Measurements from ENCODE around the gene SPIN2B. TPM values are rescaled to one million over a fixed set of nuclear protein-coding genes. Genes with fewer than 3 reads are reported as not detected.
"Not testable (repeated sequence)": the region's sequence is repeated elsewhere in the genome, so short reads cannot be mapped to it uniquely, and the experiment has no call there.

The SPIN2B gene
- total RNA-seq, result 17.7 and 18.9 TPM in 2 replicates
- long read RNA-seq, transcript SPIN2B-202 (2 exons, 1,258 nt), result major isoform, 19 of 36 reads
- long read RNA-seq, partial matches to known transcripts, result 0 of 36 reads
- long read RNA-seq, other reads (novel, unspliced or antisense), result 14 of 36 reads

DNA sequence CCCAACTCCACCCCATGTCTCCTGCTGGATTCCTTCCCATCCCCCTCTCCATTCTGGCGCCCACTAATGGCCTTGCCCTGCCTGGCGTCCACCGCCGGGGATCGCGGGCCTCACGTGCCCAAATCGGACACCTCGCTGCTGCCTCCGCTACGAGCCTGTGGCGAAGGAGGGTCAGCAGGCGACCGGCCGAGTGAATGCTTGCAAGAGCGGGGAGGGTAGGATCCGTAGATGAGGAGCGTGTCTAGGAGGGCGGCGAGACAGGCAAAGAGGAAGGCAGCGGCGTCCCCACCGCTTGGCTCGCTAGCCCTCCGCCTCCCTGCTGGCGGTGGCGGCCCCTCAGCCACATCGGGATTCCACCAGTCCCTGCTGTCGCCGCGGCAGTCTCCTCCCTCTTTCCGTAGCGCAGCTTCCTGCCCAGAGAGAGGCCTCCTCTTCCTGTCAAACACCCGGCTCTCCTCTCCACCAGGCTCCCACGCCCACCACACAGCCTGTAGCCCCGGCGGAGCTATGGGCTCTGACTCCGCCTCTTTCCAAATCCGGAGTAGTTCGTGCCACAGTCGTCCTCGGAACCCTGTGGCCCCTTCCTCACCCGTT, at the start of gene SPIN2B:
TSS of gene SPIN2B (minus strand) at position 387 of the 594 bp plus-strand sequence.
- H3K36me3 Mint-ChIP-seq (ENCODE audit: unreplicated experiment), result peaks cover 8% of the 10 kb centered on the region
- peak within 1 kb of the TSS; percentile 91 for H3K4me3 Mint-ChIP-seq (ENCODE audit: unreplicated experiment)
- DNase-seq (ENCODE audit: extremely low spot score, unreplicated experiment), result peak; percentile 91
- peaks cover 11% of the 10 kb centered on the region for H3K9me3 Mint-ChIP-seq (ENCODE audit: unreplicated experiment)
- no peaks in the 10 kb centered on the region for H3K27me3 Mint-ChIP-seq (ENCODE audit: unreplicated experiment)
- peaks cover 6% of the 10 kb centered on the region for H3K4me1 Mint-ChIP-seq (ENCODE audit: unreplicated experiment)
- H3K27ac Mint-ChIP-seq (ENCODE audit: unreplicated experiment), result peak within 1 kb of the TSS; percentile 95
- TF ChIP-seq, protein P1, sequence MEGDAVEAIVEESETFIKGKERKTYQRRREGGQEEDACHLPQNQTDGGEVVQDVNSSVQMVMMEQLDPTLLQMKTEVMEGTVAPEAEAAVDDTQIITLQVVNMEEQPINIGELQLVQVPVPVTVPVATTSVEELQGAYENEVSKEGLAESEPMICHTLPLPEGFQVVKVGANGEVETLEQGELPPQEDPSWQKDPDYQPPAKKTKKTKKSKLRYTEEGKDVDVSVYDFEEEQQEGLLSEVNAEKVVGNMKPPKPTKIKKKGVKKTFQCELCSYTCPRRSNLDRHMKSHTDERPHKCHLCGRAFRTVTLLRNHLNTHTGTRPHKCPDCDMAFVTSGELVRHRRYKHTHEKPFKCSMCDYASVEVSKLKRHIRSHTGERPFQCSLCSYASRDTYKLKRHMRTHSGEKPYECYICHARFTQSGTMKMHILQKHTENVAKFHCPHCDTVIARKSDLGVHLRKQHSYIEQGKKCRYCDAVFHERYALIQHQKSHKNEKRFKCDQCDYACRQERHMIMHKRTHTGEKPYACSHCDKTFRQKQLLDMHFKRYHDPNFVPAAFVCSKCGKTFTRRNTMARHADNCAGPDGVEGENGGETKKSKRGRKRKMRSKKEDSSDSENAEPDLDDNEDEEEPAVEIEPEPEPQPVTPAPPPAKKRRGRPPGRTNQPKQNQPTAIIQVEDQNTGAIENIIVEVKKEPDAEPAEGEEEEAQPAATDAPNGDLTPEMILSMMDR (IDR thresholded peaks at IDR 0.05), result peak; percentile 14

DNA sequence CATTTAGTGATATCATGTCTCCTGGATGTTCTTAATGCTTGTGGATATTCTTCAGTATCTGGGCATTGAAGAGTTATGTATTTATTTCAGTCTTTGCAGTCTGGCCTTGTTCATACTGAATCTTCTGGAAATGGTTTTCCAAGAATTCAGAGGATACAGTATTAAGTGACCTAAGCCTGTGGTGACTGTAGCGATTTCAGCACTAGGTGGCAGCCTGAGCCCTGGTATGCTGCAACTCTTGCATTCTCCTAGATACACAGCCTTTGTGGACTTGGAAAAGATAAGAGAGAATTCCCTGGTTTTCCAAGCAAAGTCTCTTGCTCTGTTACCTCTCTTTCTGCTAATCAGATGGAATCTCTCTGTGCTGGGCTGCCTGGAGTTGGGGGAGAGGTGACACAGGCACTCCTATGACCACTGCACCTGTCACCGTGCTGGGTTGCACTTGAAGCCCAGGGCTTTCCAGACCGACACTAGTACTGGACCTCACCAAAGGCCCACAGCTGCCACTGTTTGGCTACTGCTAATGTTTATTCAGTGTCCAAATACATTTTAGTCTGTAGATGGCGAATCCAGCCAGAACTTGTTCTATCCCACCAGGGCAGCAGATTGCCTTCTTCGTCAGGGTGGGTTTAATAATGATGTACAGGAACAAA, 35.2 kb upstream of the SPIN2B start:
- TF ChIP-seq, protein P1 (IDR thresholded peaks at IDR 0.05), result peak; percentile 60
- no peak for DNase-seq (ENCODE audit: extremely low spot score, unreplicated experiment)
- Mint-ChIP-seq H3K9me3 (ENCODE audit: unreplicated experiment) (peaks cover 17% of the 10 kb centered on the region), H3K27me3 (ENCODE audit: unreplicated experiment) (no peaks in the 10 kb centered on the region), H3K4me3 (ENCODE audit: unreplicated experiment) (no peak overlapping the region), H3K4me1 (ENCODE audit: unreplicated experiment) (peaks cover 6% of the 10 kb centered on the region), H3K36me3 (ENCODE audit: unreplicated experiment) (peaks cover under 1% of the 10 kb centered on the region), H3K27ac (ENCODE audit: unreplicated experiment) (no peak overlapping the region)

DNA sequence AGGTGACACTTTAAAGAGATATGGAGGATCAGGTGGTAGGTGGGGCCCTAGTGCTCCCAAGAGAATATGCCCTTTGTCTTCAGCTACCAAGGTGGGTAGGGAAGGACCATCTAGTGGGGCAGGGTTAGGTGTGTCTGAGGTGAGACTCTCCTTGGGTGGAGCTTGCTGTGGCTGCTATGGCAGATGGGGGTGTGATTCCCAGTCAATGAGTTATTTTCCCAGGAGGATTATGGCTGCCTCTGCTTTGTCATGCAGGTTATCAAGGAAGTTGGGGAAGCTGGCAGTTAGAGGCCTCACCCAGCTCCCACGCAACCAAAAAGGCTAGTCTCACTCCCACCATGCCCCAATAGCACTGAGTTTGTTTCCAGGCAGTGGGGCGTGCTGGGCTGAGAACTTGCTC, 33.8 kb upstream of the SPIN2B start:
- Mint-ChIP-seq H3K36me3 (ENCODE audit: unreplicated experiment) (peaks cover 3% of the 10 kb centered on the region), H3K9me3 (ENCODE audit: unreplicated experiment) (peaks cover 14% of the 10 kb centered on the region), H3K4me1 (ENCODE audit: unreplicated experiment) (peaks cover 6% of the 10 kb centered on the region), H3K27ac (ENCODE audit: unreplicated experiment) (no peak overlapping the region), H3K4me3 (ENCODE audit: unreplicated experiment) (no peak overlapping the region), H3K27me3 (ENCODE audit: unreplicated experiment) (no peaks in the 10 kb centered on the region)
- TF ChIP-seq, protein P1 (IDR thresholded peaks at IDR 0.05), result no peak
- no peak for DNase-seq (ENCODE audit: extremely low spot score, unreplicated experiment)

DNA sequence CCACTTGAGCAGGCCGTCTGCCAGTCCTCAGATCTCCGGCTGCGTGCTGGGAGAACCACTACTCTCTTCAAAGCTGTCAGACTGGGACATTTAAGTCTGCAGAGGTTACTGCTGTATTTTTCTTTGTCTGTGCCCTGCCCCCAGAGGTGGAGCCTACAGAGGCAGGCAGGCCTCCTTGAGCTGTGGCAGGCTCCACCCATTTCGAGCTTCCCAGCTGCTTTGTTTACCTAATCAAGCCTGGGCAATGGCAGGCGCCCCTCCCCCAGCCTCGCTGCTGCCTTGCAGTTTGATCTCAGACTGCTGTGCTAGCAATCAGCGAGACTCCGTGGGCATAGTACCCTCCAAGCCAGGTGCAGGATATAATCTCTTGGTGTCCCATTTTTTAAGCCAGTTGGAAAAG, 30.9 kb upstream of the SPIN2B start:
- not testable (repeated sequence) for H3K27me3 Mint-ChIP-seq (ENCODE audit: unreplicated experiment); H3K36me3 Mint-ChIP-seq (ENCODE audit: unreplicated experiment); H3K27ac Mint-ChIP-seq (ENCODE audit: unreplicated experiment); H3K4me3 Mint-ChIP-seq (ENCODE audit: unreplicated experiment); DNase-seq (ENCODE audit: extremely low spot score, unreplicated experiment); H3K4me1 Mint-ChIP-seq (ENCODE audit: unreplicated experiment)
- H3K9me3 Mint-ChIP-seq (ENCODE audit: unreplicated experiment), result peaks cover 27% of the 10 kb centered on the region

DNA sequence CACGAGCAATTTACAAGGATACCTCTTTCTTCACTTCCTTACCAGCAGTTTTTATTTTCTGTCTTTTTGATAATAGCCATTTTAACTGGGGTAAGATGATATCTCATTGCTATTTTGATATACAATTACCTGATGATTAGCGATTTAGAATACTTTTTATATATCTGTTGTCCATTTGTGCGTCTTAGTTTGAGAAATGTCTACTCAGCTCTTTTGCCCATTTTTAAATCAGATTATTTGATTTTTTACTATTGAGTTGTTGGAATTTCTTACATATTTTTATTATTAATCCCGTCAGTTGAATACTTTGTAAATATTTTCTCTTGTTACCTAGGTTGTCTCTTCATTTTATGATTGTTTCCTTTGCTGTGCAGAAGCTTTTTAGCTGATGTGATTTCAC, 17.3 kb upstream of the SPIN2B start:
- Mint-ChIP-seq H3K4me3 (ENCODE audit: unreplicated experiment) (no peak overlapping the region), H3K36me3 (ENCODE audit: unreplicated experiment) (peaks cover 7% of the 10 kb centered on the region), H3K4me1 (ENCODE audit: unreplicated experiment) (peaks cover 13% of the 10 kb centered on the region), H3K27me3 (ENCODE audit: unreplicated experiment) (no peaks in the 10 kb centered on the region), H3K27ac (ENCODE audit: unreplicated experiment) (no peak overlapping the region), H3K9me3 (ENCODE audit: unreplicated experiment) (peaks cover 27% of the 10 kb centered on the region)
- DNase-seq (ENCODE audit: extremely low spot score, unreplicated experiment), result no peak
- TF ChIP-seq, protein P1 (IDR thresholded peaks at IDR 0.05), result no peak

Measured in osteocyte (in vitro differentiated cells).